Measurements from ENCODE around the gene CDKAL1.
"Not testable (repeated sequence)": the region's sequence is repeated elsewhere in the genome, so short reads cannot be mapped to it uniquely, and the experiment has no call there.

The CDKAL1 gene

DNA sequence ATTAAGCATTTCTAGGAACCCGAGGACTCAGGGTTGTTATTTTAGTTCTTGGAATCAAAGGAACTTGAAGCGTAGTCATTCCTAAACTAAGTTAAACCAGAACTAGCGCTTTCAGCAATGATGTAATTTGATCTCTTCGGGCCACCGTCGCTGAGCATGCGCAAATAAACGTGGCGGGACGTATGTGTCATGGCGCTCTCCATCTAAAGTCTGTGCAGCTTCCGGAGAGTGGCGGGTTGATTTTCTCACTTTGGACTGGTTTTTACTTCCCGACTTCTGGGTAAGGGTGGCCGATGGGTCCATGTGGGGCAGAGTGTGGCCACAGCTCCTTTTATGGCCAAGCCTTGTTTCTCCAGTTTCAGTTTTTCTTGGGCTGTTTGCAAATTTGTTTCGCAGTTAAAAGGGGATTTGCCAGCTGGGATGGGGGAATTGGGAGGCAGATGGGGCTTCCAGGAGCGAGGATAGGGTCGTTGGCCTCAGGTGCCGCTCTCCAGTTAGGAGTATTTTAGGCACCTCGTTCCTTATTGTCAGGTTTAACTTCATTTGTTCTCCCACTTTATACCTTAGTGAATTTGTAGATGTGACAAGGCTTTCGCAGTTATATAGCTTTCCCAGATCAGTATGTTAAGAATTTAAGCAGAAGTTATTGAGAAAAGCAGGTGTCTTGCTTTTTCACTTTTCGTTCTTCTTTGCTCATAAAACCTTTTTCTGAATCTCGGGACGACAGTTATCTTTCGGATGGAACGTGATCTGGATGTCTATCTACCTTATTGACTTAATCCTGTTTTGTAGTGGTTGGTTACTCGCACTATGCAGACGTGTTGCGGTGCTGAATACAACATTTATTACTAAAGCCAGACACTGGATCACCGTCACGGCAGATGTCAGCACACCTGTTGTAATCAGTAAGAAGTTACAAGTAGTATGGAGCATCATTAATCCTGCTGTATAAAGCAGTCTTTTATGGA, at the start of gene CDKAL1:
Gene CDKAL1 (plus strand): TSS at position 163 of the 968 bp plus-strand sequence. CDS start 11,894 bp downstream, outside the sequence.
- Mint-ChIP-seq H3K27me3 (ENCODE audit: low read depth) (peaks cover 2% of the 10 kb centered on the region), H3K36me3 (ENCODE audit: low read depth) (peaks cover 17% of the 10 kb centered on the region), H3K9me3 (no peaks in the 10 kb centered on the region), H3K4me1 (ENCODE audit: low read depth) (peaks cover 46% of the 10 kb centered on the region), H3K27ac (peak within 1 kb of the TSS; percentile 94), H3K4me3 (peak within 1 kb of the TSS; percentile 97)
- peak; percentile 93 for DNase-seq (ENCODE audit: low spot score)

DNA sequence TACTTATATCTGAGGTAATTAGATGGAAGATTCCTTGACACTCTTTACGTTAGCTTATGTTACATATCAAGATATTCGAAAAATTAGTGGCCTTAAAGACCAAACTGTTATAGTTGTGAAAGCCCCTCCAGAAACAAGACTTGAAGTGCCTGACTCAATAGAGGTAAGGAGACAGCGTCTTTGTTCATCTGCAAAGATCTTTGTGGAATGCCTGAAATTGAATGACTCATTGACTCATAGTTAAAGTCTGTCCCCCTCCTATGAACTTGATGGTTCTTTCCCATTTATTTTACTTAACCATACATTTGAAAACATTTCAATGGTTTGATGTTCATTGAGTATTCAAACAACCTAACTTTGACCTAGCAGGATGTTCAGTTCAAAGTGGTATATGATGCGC, 47.6 kb upstream of the CDKAL1 start:
- no peak overlapping the region for H3K4me3 Mint-ChIP-seq
- peaks cover 76% of the 10 kb centered on the region for H3K36me3 Mint-ChIP-seq (ENCODE audit: low read depth)
- peaks cover 5% of the 10 kb centered on the region for H3K4me1 Mint-ChIP-seq (ENCODE audit: low read depth)
- no peaks in the 10 kb centered on the region for H3K9me3 Mint-ChIP-seq
- no peaks in the 10 kb centered on the region for H3K27me3 Mint-ChIP-seq (ENCODE audit: low read depth)
- no peak overlapping the region for H3K27ac Mint-ChIP-seq
- no peak for DNase-seq (ENCODE audit: low spot score)

DNA sequence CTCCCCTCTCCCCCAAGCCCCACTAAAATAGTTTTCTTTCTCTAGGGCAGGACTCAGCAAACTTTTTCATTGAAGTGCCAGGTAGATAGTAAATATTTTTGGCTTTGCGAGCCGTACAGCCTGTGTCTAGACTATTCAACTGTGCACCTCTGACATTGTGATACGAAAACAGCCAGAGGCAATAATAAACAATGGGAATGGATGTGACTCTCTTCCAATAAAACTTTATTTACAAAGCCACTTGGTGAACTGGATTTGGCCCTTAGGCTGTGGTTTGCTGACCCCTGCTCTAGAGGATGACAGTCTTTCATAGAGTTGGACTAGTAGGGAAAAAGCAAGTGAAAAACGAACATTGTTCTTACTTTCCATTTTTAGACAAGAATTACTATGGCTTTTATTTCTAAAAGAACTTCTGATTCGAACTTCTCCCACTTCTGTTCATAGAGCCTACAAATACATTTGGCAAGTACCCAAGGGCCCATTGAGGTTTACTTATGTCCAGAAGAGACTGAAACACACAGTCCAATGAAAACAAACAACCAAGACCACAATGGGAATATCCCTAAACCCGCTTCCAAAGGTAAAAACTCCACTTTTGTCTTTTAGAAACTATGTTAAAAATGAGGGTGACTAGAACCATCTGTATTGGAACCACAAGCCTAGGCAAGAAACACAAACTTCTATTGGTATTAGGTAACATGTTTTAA, 46.4 kb upstream of the CDKAL1 start:
- Mint-ChIP-seq H3K4me1 (ENCODE audit: low read depth) (peaks cover 5% of the 10 kb centered on the region), H3K4me3 (no peak overlapping the region), H3K27ac (no peak overlapping the region), H3K9me3 (no peaks in the 10 kb centered on the region), H3K27me3 (ENCODE audit: low read depth) (no peaks in the 10 kb centered on the region), H3K36me3 (ENCODE audit: low read depth) (peaks cover 75% of the 10 kb centered on the region)
- no peak for DNase-seq (ENCODE audit: low spot score)

DNA sequence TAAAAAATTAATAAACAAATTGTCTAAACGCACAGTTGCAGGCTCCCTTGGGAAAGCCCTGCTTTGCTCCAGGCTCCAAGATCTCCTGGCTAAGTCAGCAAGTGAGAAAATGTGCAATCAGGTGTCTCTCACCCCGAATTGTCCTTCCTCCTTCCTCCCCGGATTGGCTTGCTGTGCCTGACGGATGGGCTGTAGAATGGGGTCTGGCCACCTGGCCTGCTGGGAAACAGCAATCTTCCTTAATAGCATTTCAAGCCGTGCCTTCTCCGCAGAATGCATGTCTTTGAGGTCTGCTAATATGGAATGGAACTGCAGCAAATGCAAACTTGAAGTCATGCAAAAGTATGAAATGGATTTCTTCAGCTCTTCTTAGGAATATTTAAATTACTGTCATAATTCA, 43.7 kb upstream of the CDKAL1 start:
- H3K36me3 Mint-ChIP-seq (ENCODE audit: low read depth): peaks cover 52% of the 10 kb centered on the region
- H3K27me3 Mint-ChIP-seq (ENCODE audit: low read depth): no peaks in the 10 kb centered on the region
- H3K27ac Mint-ChIP-seq: no peak overlapping the region
- no peaks in the 10 kb centered on the region for H3K9me3 Mint-ChIP-seq
- DNase-seq (ENCODE audit: low spot score): no peak
- H3K4me3 Mint-ChIP-seq: no peak overlapping the region
- H3K4me1 Mint-ChIP-seq (ENCODE audit: low read depth): no peaks in the 10 kb centered on the region

DNA sequence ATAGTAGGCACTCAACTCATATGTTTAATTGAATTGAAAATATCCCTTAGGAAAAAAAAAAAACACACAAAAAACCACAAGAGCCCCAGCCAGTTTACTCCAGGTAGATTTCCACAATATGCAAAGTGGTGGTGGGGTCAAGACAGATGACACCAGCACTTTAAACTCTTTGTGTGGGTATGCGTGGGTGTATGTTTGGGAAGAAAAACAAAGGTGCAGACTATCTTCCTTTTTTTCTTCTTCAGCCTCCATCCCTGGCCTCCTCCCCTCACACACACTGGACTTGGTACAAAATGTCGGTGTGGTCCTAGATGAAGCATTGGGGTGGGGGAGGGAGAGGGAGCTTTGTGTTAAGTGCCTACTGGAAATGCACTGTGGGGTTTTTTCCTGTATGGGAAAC, 42.2 kb upstream of the CDKAL1 start:
- H3K27ac Mint-ChIP-seq: no peak overlapping the region
- DNase-seq (ENCODE audit: low spot score): no peak
- no peaks in the 10 kb centered on the region for H3K4me1 Mint-ChIP-seq (ENCODE audit: low read depth)
- H3K9me3 Mint-ChIP-seq: no peaks in the 10 kb centered on the region
- H3K36me3 Mint-ChIP-seq (ENCODE audit: low read depth): peaks cover 40% of the 10 kb centered on the region
- no peaks in the 10 kb centered on the region for H3K27me3 Mint-ChIP-seq (ENCODE audit: low read depth)
- H3K4me3 Mint-ChIP-seq: no peak overlapping the region

DNA sequence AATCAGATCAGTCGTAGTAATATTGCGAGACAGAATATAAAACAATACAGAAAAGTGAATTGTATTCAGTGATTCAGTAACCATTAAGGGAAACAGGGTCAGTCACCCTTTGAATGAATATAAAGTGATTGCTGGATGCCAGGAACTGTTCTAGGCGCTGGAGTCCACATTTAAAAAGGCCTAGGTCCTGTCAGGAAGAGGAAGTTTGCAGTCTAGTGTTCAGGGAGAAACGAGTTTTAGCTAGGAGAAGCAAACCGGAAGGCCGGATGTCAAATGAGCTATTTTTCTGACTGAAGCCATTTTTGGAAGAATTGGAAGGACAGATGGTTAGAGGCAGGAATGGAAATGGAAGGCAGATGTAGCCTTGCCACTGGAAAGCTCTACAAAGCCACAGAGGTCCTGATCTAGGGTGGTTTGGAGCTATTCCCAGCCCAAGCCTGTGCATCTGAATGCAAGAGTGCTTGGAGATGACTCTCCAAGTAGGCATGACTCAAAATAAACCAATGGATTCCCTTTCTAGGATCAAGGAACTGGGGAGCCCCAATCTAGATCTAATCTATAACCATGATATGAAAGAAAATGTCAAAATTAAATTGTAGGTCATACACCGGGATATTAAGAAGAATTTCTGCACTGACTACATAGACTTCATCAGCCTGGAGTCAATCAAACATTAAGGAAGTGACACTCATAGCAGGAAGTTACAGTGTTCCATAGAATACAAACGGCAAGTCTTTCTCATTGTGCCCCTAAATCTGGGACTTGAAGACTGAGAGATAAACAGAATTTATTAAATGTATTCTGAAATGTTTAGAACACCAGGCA, 36.8 kb upstream of the CDKAL1 start:
- Mint-ChIP-seq H3K4me3 (no peak overlapping the region), H3K27me3 (ENCODE audit: low read depth) (peaks cover 8% of the 10 kb centered on the region), H3K4me1 (ENCODE audit: low read depth) (no peaks in the 10 kb centered on the region), H3K36me3 (ENCODE audit: low read depth) (peaks cover 3% of the 10 kb centered on the region), H3K9me3 (no peaks in the 10 kb centered on the region), H3K27ac (no peak overlapping the region)
- no peak for DNase-seq (ENCODE audit: low spot score)

DNA sequence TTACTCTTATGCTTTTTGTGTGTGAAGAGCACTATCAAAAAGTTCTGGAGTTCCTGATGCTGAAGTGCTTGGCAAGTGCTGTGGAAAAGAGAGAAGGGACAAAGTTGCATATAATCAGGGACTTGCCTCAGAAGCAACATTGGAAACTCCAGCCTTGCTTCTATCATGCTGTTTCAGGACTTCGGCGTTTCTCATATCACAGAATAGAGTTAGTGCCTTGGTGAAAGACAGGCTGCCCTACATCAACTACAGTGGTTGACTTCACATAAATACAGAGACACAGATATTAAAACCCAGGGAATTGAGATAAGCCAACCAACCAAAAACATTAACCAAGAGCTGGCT, 36.2 kb upstream of the CDKAL1 start:
- no peak overlapping the region for H3K27ac Mint-ChIP-seq

DNA sequence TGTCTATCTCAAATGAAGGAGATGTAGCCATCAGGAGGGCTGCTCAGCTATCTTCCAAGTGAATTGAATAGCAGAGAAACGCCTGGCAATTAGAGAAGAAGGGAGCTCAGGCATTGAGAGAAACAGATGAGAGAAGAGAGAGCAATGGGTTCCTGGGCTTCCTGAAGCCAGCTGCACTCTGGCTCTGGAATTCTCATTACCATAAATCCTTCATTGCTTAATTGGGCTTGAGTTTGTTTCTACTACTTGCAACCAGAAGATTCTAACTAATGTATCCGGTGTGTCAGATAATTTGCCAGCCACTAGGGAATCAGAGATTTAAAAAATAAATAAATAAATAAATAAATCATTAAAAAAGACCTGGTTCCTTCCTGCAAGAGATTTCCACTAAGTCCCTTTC, 25.0 kb upstream of the CDKAL1 start:
- Mint-ChIP-seq H3K4me3 (no peak overlapping the region), H3K27me3 (ENCODE audit: low read depth) (peaks cover 18% of the 10 kb centered on the region), H3K4me1 (ENCODE audit: low read depth) (no peaks in the 10 kb centered on the region), H3K27ac (no peak overlapping the region), H3K36me3 (ENCODE audit: low read depth) (no peaks in the 10 kb centered on the region), H3K9me3 (no peaks in the 10 kb centered on the region)
- DNase-seq (ENCODE audit: low spot score): no peak

More for the DNA sequence above, 36.2 kb upstream of the CDKAL1 start:
- H3K4me1 Mint-ChIP-seq (ENCODE audit: low read depth): no peaks in the 10 kb centered on the region
- no peak for DNase-seq (ENCODE audit: low spot score)
- peaks cover 2% of the 10 kb centered on the region for H3K36me3 Mint-ChIP-seq (ENCODE audit: low read depth)
- H3K9me3 Mint-ChIP-seq: no peaks in the 10 kb centered on the region
- H3K27me3 Mint-ChIP-seq (ENCODE audit: low read depth): peaks cover 13% of the 10 kb centered on the region
- no peak overlapping the region for H3K4me3 Mint-ChIP-seq

DNA sequence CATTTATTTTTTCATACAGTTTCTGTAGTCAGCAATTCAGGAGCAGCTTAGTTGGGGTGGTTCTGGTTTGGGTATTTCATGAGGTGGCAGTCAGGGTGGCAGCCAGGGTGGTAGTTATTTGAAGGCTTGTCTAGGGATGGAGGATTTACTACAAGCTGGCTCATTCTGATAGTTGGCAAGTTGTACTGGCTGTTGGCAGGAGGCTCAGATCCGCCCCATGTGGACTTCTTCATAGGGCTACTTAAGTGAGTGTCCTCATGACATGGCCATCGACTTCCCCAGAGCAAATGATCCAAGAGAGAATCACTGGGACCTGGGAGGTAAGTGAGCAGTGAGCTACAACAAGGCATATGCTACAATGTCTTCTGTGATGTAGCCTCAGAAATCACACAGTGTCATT, 22.4 kb upstream of the CDKAL1 start:
- Mint-ChIP-seq H3K36me3 (ENCODE audit: low read depth) (no peaks in the 10 kb centered on the region), H3K4me3 (no peak overlapping the region), H3K27ac (no peak overlapping the region), H3K9me3 (no peaks in the 10 kb centered on the region), H3K27me3 (ENCODE audit: low read depth) (peaks cover 19% of the 10 kb centered on the region), H3K4me1 (ENCODE audit: low read depth) (no peaks in the 10 kb centered on the region)
- DNase-seq (ENCODE audit: low spot score): no peak

DNA sequence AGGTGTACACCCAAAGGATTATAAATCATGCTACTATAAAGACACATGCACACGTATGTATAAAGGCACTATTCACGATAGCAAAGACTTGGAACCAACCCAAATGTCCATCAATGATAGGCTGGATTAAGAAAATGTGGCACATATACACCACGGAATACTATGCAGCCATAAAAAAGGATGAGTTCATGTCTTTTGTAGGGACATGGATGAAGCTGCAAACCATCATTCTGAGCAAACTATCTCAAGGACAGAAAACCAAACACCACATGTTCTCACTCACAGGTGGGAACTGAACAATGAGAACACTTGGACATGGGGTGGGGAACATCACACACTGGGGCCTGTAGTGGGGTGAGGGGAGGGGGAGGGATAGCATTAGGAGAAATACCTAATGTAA, 9.0 kb upstream of the CDKAL1 start:
- H3K4me1 Mint-ChIP-seq (ENCODE audit: low read depth): peaks cover 16% of the 10 kb centered on the region
- H3K27ac Mint-ChIP-seq: not testable (repeated sequence)

DNA sequence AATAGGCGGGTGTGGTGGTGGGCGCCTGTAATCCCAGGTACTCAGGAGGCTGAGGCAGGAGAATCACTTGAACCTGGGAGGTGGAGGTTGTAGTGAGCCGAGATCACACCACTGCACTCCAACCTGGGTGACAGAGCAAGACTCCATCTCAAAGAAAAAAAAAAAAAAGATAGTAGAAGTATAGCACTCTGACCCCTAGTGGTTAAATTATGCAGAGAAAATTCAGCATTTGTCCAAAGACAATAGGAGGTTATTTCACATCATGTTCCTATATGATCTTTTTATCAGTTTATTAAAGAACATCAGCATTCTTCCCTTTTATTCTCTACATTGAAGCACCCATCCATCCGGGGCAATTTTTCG, 5.2 kb upstream of the CDKAL1 start:
- not testable (repeated sequence) for H3K9me3 Mint-ChIP-seq; H3K36me3 Mint-ChIP-seq (ENCODE audit: low read depth); H3K27me3 Mint-ChIP-seq (ENCODE audit: low read depth); DNase-seq (ENCODE audit: low spot score)
- Mint-ChIP-seq H3K4me3 (peak overlapping the region; percentile 46), H3K27ac (peak overlapping the region; percentile 10), H3K4me1 (ENCODE audit: low read depth) (peaks cover 28% of the 10 kb centered on the region)

More for the DNA sequence above, 9.0 kb upstream of the CDKAL1 start:
- DNase-seq (ENCODE audit: low spot score); H3K36me3 Mint-ChIP-seq (ENCODE audit: low read depth); H3K9me3 Mint-ChIP-seq; H3K4me3 Mint-ChIP-seq: not testable (repeated sequence)
- H3K27me3 Mint-ChIP-seq (ENCODE audit: low read depth): peaks cover 13% of the 10 kb centered on the region

DNA sequence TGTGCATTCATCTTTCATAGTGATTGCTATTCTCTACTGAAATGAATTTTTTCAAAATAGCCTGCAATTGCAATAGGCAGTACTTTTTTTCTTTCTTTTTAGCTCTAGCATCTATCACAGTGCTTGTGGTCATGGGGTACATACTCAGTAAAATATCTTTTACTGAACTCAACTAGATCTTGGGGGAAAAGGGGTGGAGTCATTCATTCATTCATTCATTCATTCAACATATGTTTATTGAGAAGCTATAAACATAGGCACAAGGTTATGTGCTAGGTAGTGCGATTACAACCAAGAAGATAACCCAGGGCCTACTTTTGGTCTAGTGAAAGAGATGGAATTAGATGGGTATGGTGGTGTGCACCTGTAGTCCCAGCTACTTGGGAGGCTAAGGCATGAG, 1.4 kb upstream of the CDKAL1 start:
- peaks cover 8% of the 10 kb centered on the region for H3K36me3 Mint-ChIP-seq (ENCODE audit: low read depth)
- no peak for DNase-seq (ENCODE audit: low spot score)
- no peak overlapping the region for H3K4me3 Mint-ChIP-seq
- peaks cover 2% of the 10 kb centered on the region for H3K27me3 Mint-ChIP-seq (ENCODE audit: low read depth)
- H3K27ac Mint-ChIP-seq: no peak overlapping the region
- H3K4me1 Mint-ChIP-seq (ENCODE audit: low read depth): peaks cover 42% of the 10 kb centered on the region
- H3K9me3 Mint-ChIP-seq: no peaks in the 10 kb centered on the region

DNA sequence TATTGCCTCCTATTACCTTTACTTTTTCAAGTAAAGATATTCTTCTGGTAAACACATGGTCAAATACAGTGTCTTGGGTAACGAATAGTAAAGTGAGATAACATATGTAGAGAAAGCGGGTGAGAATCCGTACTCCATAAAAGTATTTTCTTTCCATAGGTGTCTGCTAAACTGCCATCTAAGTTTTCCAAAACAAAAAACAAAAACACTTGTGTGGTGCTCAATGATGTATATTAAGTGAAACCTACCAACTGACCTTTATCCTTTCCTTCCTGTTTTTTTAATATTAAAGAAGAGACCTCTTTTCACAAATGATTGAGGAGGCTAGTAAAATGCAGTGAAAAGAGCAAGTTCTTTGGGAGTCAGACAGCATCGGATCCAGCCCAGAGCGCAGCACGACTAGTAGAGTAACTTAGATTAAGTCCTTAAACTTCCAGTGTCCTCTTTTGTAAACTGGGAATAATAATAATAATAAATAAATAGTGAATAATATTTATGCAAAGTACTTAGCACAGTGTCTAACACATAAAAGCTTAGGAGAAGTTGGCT, 437 bp upstream of the CDKAL1 start:
- no peaks in the 10 kb centered on the region for H3K9me3 Mint-ChIP-seq
- DNase-seq (ENCODE audit: low spot score): no peak
- peaks cover 2% of the 10 kb centered on the region for H3K27me3 Mint-ChIP-seq (ENCODE audit: low read depth)
- peak overlapping the region; percentile 94 for H3K27ac Mint-ChIP-seq
- H3K4me3 Mint-ChIP-seq: peak overlapping the region; percentile 97
- H3K4me1 Mint-ChIP-seq (ENCODE audit: low read depth): peaks cover 44% of the 10 kb centered on the region
- peaks cover 13% of the 10 kb centered on the region for H3K36me3 Mint-ChIP-seq (ENCODE audit: low read depth)

All from T-helper 2 cell treated with Interferon-gamma antibody and Interleukin-4, amounts not matched to agents 5 μg/mL and 100 μg/mL, for 36 hours (primary cell).